ENCODE data around the gene PKN2.

DNA sequence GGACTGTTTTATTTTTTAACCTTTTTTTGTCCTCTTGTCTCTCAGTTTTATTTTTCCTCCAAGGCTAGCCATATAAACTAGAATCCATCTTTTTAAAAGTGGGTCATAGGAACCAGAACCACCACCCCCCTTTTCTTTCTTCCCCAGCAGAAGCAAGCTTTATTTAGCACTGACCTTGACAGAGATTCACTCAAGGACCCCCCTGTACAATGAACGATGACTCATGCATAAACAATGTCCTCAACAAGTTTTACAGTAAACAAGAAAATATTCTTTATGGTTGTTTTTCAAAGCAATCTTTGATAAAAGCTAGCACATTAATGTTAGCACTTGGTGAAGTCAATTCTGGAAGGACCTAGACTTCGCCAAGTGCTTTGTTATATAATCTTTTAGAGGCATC, 14.1 kb downstream of the PKN2 start:
- TF ChIP-seq, protein P1, sequence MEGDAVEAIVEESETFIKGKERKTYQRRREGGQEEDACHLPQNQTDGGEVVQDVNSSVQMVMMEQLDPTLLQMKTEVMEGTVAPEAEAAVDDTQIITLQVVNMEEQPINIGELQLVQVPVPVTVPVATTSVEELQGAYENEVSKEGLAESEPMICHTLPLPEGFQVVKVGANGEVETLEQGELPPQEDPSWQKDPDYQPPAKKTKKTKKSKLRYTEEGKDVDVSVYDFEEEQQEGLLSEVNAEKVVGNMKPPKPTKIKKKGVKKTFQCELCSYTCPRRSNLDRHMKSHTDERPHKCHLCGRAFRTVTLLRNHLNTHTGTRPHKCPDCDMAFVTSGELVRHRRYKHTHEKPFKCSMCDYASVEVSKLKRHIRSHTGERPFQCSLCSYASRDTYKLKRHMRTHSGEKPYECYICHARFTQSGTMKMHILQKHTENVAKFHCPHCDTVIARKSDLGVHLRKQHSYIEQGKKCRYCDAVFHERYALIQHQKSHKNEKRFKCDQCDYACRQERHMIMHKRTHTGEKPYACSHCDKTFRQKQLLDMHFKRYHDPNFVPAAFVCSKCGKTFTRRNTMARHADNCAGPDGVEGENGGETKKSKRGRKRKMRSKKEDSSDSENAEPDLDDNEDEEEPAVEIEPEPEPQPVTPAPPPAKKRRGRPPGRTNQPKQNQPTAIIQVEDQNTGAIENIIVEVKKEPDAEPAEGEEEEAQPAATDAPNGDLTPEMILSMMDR (IDR thresholded peaks at IDR 0.05), result no peak
- TF ChIP-seq EZH2 (IDR thresholded peaks at IDR 0.05; ENCODE audit: borderline replicate concordance, insufficient read depth, low read depth, low read length, poor library complexity, severe bottlenecking), result no peak
